Activated naive CD4-positive, alpha-beta T cell treated with anti-CD3 and anti-CD28 coated beads, Interleukin-2, amount 10 ng/mL, durations not matched to agents 7 days and 5 days (primary cell): ENCODE measurements around the gene SLC25A2.
"Not testable (repeated sequence)": the region's sequence is repeated elsewhere in the genome, so short reads cannot be mapped to it uniquely, and the experiment has no call there.

Experiments
- CTCF ChIA-PET: fragments of 350-600 bp; sonication (Branson Sonifier 250); formaldehyde crosslinking; loops from one replicate; lab custom pipeline; 2021; ENCODE audit warnings: antibody characterized with exemption; lab: Charles Lee
- DNase-seq: peaks from one replicate; pipeline ENCODE4 v3.0.0-alpha.2; 2020
- H3K27ac Mint-ChIP-seq: one replicate; pipeline ENCODE4 v1.8.0; 2021; ENCODE audit warnings: mild to moderate bottlenecking, moderate library complexity, mixed read lengths
- H3K27me3 Mint-ChIP-seq: one replicate; pipeline ENCODE4 v1.8.0; 2021; ENCODE audit warnings: mild to moderate bottlenecking, mixed read lengths
- H3K36me3 Mint-ChIP-seq: one replicate; pipeline ENCODE4 v1.8.0; 2021; ENCODE audit warnings: mixed read lengths
- H3K4me1 Mint-ChIP-seq: one replicate; pipeline ENCODE4 v1.8.0; 2021; ENCODE audit warnings: mixed read lengths
- H3K4me3 Mint-ChIP-seq: one replicate; pipeline ENCODE4 v1.8.0; 2021; ENCODE audit warnings: mild to moderate bottlenecking, moderate library complexity, mixed read lengths
- H3K9me3 Mint-ChIP-seq: one replicate; pipeline ENCODE4 v1.8.0; 2021; ENCODE audit warnings: mixed read lengths

The SLC25A2 gene

GRCh38 chr5:141303756-141304155 is at the start of gene SLC25A2:
TSS of gene SLC25A2 (minus strand) at chr5:141304049. CDS start at chr5:141303865, 184 bp downstream.
- Mint-ChIP-seq H3K27ac (no peak within 1 kb of the TSS), H3K36me3 (peaks cover 3% of the 10 kb centered on the region), H3K4me1 (no peaks in the 10 kb centered on the region), H3K4me3 (no peak within 1 kb of the TSS), H3K27me3 (no peaks in the 10 kb centered on the region), H3K9me3 (peaks cover 70% of the 10 kb centered on the region)
- no peak for DNase-seq
- CTCF ChIA-PET: no interaction called here

- no peak for DNase-seq
- Mint-ChIP-seq H3K4me3 (no peak overlapping the region), H3K27ac (no peak overlapping the region), H3K27me3 (peaks cover 45% of the 10 kb centered on the region), H3K4me1 (no peaks in the 10 kb centered on the region), H3K9me3 (peaks cover 34% of the 10 kb centered on the region), H3K36me3 (peaks cover 8% of the 10 kb centered on the region)
- CTCF ChIA-PET: no interaction called here
These were observed 47.7 kb upstream of the SLC25A2 start for GRCh38 chr5:141351591-141351990.

- H3K4me1 Mint-ChIP-seq: no peaks in the 10 kb centered on the region
- H3K4me3 Mint-ChIP-seq: peak within 1 kb of the TSS; percentile 47
- DNase-seq: peak; percentile 54
- peaks cover 41% of the 10 kb centered on the region for H3K27me3 Mint-ChIP-seq
- no peak within 1 kb of the TSS for H3K27ac Mint-ChIP-seq
- CTCF ChIA-PET: interaction anchor here (0.7 to 1.8 kb wide), 5 partner anchors 12 to 329 kb away, joined by 3 to 7 read pairs (median 4); partner anchors contain the start of genes PCDHGA1, PCDHGA2 and PCDHGB3
- H3K36me3 Mint-ChIP-seq: peaks cover 8% of the 10 kb centered on the region
- H3K9me3 Mint-ChIP-seq: peaks cover 28% of the 10 kb centered on the region
These were observed 46.2 kb upstream of the SLC25A2 start, which contains the start of gene PCDHGB1 for GRCh38 chr5:141349917-141350619. TSS of gene PCDHGB1 (plus strand) at chr5:141350099. CDS start at chr5:141350261, 162 bp downstream.

- not testable (repeated sequence) for H3K4me1 Mint-ChIP-seq, H3K36me3 Mint-ChIP-seq, DNase-seq, H3K4me3 Mint-ChIP-seq, H3K27ac Mint-ChIP-seq
- H3K27me3 Mint-ChIP-seq: peaks cover 35% of the 10 kb centered on the region
- peaks cover 35% of the 10 kb centered on the region for H3K9me3 Mint-ChIP-seq
- CTCF ChIA-PET: interaction anchor here (1.0 to 1.6 kb wide), 3 partner anchors 10 to 24 kb away, joined by 3 to 4 read pairs (median 4); partner anchors contain the start of gene PCDHGB3
These were observed 42.2 kb upstream of the SLC25A2 start for GRCh38 chr5:141346017-141346416.

GRCh38 chr5:141345327-141345726 is 41.5 kb upstream of the SLC25A2 start:
- CTCF ChIA-PET: no interaction called here
- Mint-ChIP-seq H3K27ac (no peak overlapping the region), H3K4me3 (no peak overlapping the region), H3K36me3 (peaks cover 5% of the 10 kb centered on the region), H3K4me1 (peaks cover 3% of the 10 kb centered on the region), H3K27me3 (peaks cover 31% of the 10 kb centered on the region), H3K9me3 (peaks cover 32% of the 10 kb centered on the region)
- DNase-seq: no peak

GRCh38 chr5:141343953-141344463 is 40.2 kb upstream of the SLC25A2 start:
- CTCF ChIA-PET: interaction anchor here (1.0 to 1.7 kb wide), 12 partner anchors 9 to 77 kb away, joined by 3 to 5 read pairs (median 3); partner anchors contain the start of genes PCDHGA1, PCDHGA11, PCDHGB2 and PCDHGB6
- Mint-ChIP-seq H3K36me3 (no peaks in the 10 kb centered on the region), H3K27me3 (peaks cover 35% of the 10 kb centered on the region), H3K4me3 (peak overlapping the region; percentile 52), H3K4me1 (peaks cover 3% of the 10 kb centered on the region), H3K27ac (no peak overlapping the region), H3K9me3 (peaks cover 33% of the 10 kb centered on the region)
- no peak for DNase-seq

GRCh38 chr5:141343242-141343952 is 39.5 kb upstream of the SLC25A2 start, which contains the start of gene PCDHGA3:
TSS of gene PCDHGA3 (plus strand) at chr5:141343829. CDS start at chr5:141344034, 205 bp downstream.
- peaks cover 40% of the 10 kb centered on the region for H3K27me3 Mint-ChIP-seq
- CTCF ChIA-PET: interaction anchor here (1.0 to 1.7 kb wide), 12 partner anchors 8 to 77 kb away, joined by 3 to 5 read pairs (median 3); partner anchors contain the start of genes PCDHGA1, PCDHGA11, PCDHGB2 and PCDHGB6
- peak within 1 kb of the TSS; percentile 52 for H3K4me3 Mint-ChIP-seq
- DNase-seq: peak; percentile 46
- peaks cover 3% of the 10 kb centered on the region for H3K4me1 Mint-ChIP-seq
- no peaks in the 10 kb centered on the region for H3K36me3 Mint-ChIP-seq
- H3K9me3 Mint-ChIP-seq: peaks cover 33% of the 10 kb centered on the region
- H3K27ac Mint-ChIP-seq: no peak within 1 kb of the TSS

- H3K27ac Mint-ChIP-seq: no peak overlapping the region
- H3K9me3 Mint-ChIP-seq: peaks cover 36% of the 10 kb centered on the region
- peaks cover 40% of the 10 kb centered on the region for H3K27me3 Mint-ChIP-seq
- no peaks in the 10 kb centered on the region for H3K36me3 Mint-ChIP-seq
- no peak for DNase-seq
- H3K4me3 Mint-ChIP-seq: no peak overlapping the region
- peaks cover 3% of the 10 kb centered on the region for H3K4me1 Mint-ChIP-seq
- CTCF ChIA-PET: interaction anchor here (1.1 to 1.3 kb wide), 2 partner anchors 17 to 24 kb away, joined by 3 to 4 read pairs; partner anchors contain the start of gene PCDHGB2
These were observed 38.9 kb upstream of the SLC25A2 start for GRCh38 chr5:141342773-141343172.

- CTCF ChIA-PET: interaction anchor here (0.9 to 1.4 kb wide), 2 partner anchors 172 to 217 kb away, joined by 3 read pairs; no protein-coding TSS in a partner anchor
- Mint-ChIP-seq H3K27me3 (peaks cover 33% of the 10 kb centered on the region), H3K9me3 (peaks cover 33% of the 10 kb centered on the region)
- H3K4me1 Mint-ChIP-seq, H3K4me3 Mint-ChIP-seq, DNase-seq, H3K36me3 Mint-ChIP-seq, H3K27ac Mint-ChIP-seq: not testable (repeated sequence)
These were observed 37.0 kb upstream of the SLC25A2 start for GRCh38 chr5:141340781-141341354.

- no peak for DNase-seq
- Mint-ChIP-seq H3K36me3 (no peaks in the 10 kb centered on the region), H3K4me3 (no peak within 1 kb of the TSS), H3K27me3 (peaks cover 21% of the 10 kb centered on the region), H3K27ac (no peak within 1 kb of the TSS), H3K9me3 (peaks cover 25% of the 10 kb centered on the region), H3K4me1 (peaks cover 2% of the 10 kb centered on the region)
- CTCF ChIA-PET: interaction anchor here (0.6 to 1.6 kb wide), 6 partner anchors 11 to 229 kb away, joined by 3 to 6 read pairs (median 3); partner anchors contain the start of genes PCDHGB1 and TAF7
These were observed 34.9 kb upstream of the SLC25A2 start, which contains the start of gene PCDHGA2 for GRCh38 chr5:141338538-141339306. TSS of gene PCDHGA2 (plus strand) at chr5:141338760.

GRCh38 chr5:141332571-141332970 is 28.7 kb upstream of the SLC25A2 start:
- H3K9me3 Mint-ChIP-seq: peaks cover 22% of the 10 kb centered on the region
- H3K27ac Mint-ChIP-seq, H3K36me3 Mint-ChIP-seq, H3K4me3 Mint-ChIP-seq, DNase-seq, H3K4me1 Mint-ChIP-seq: not testable (repeated sequence)
- H3K27me3 Mint-ChIP-seq: peaks cover 27% of the 10 kb centered on the region
- CTCF ChIA-PET: interaction anchor here (1.4 to 3.3 kb wide), 2 partner anchors 12 to 14 kb away, joined by 4 to 12 read pairs; partner anchors contain the start of gene TAF7

- peak; percentile 53 for DNase-seq
- peaks cover 9% of the 10 kb centered on the region for H3K4me1 Mint-ChIP-seq
- peaks cover 25% of the 10 kb centered on the region for H3K9me3 Mint-ChIP-seq
- H3K27ac Mint-ChIP-seq: no peak within 1 kb of the TSS
- CTCF ChIA-PET: interaction anchor here (0.7 to 3.7 kb wide), 10 partner anchors 10 to 273 kb away, joined by 3 to 23 read pairs (median 4); partner anchors contain the start of genes PCDHGA12, PCDHGA3, PCDHGA5 and PCDHGB1
- H3K27me3 Mint-ChIP-seq: peaks cover 39% of the 10 kb centered on the region
- peaks cover 4% of the 10 kb centered on the region for H3K36me3 Mint-ChIP-seq
- no peak within 1 kb of the TSS for H3K4me3 Mint-ChIP-seq
These were observed 26.6 kb upstream of the SLC25A2 start, which contains the start of gene PCDHGA1 for GRCh38 chr5:141330299-141331080. TSS of gene PCDHGA1 (plus strand) at chr5:141330514.
